HepG2 (cell line): Measurements from ENCODE around the gene RECQL5. TPM values are rescaled to one million over a fixed set of nuclear protein-coding genes. Genes with fewer than 3 reads are reported as not detected.
A peak's percentile ranks its signal among the peaks of the same experiment; 100 is the strongest.

Experiments
- AKAP8 ChIP-seq: sonication (generic); formaldehyde crosslinking; IDR thresholded peaks from 2 replicates; pipeline ENCODE4 v1.5.1; 2020; ENCODE audit warnings: mild to moderate bottlenecking, missing genetic modification reagents
- CCAR2 ChIP-seq: fragments of 200-400 bp; formaldehyde crosslinking; optimal IDR thresholded peaks from 2 replicates; pipeline ENCODE3; 2018; ENCODE audit warnings: low read depth, mild to moderate bottlenecking, low read length, moderate library complexity
- CHCHD3 ChIP-seq: sonication (generic); formaldehyde crosslinking; IDR thresholded peaks from 2 replicates; pipeline ENCODE4 v1.8.0; 2022; ENCODE audit warnings: mild to moderate bottlenecking, missing genetic modification reagents, moderate library complexity
- FOXA1 ChIP-seq, 2 experiments: fragments of 450-650 bp in 1 of 2; sonication (generic) in 1 of 2; formaldehyde crosslinking in 1 of 2; IDR thresholded peaks; 2 replicates each; pipeline versions ENCODE4 v1.4.0 to v1.6.1; 2016 to 2020; ENCODE audit warnings: missing genetic modification reagents in 1 of 2
- HMG20A ChIP-seq: IDR thresholded peaks from 2 replicates; pipeline ENCODE4 v1.6.1; 2016; ENCODE audit warnings: borderline replicate concordance
- POLR2AphosphoS5 ChIP-seq: IDR thresholded peaks from 2 replicates; pipeline ENCODE4 v1.6.1; 2012; ENCODE audit warnings: low read depth, low read length
- PREB ChIP-seq: sonication (generic); formaldehyde crosslinking; IDR thresholded peaks from 2 replicates; pipeline ENCODE4 v1.4.0; 2020; ENCODE audit warnings: missing genetic modification reagents
- RFXAP ChIP-seq: sonication (generic); formaldehyde crosslinking; IDR thresholded peaks from 2 replicates; pipeline ENCODE4 v1.4.0; 2020; ENCODE audit warnings: missing genetic modification reagents, borderline replicate concordance
- SIN3B ChIP-seq: fragments of 150-350 bp; IDR thresholded peaks from 2 replicates; pipeline ENCODE4 v1.6.1; 2014; ENCODE audit warnings: low read length
- TBX2 ChIP-seq: sonication (generic); formaldehyde crosslinking; IDR thresholded peaks from 2 replicates; pipeline ENCODE4 v1.5.0; 2020; ENCODE audit warnings: missing genetic modification reagents, mild to moderate bottlenecking, borderline replicate concordance
- U2AF1 ChIP-seq: fragments of 200-400 bp; formaldehyde crosslinking; optimal IDR thresholded peaks from 2 replicates; pipeline ENCODE3; 2017; ENCODE audit warnings: mild to moderate bottlenecking, low read depth, low read length
- ZFP82 ChIP-seq: sonication (generic); formaldehyde crosslinking; IDR thresholded peaks from 2 replicates; pipeline ENCODE4 v1.5.1; 2020; ENCODE audit warnings: mild to moderate bottlenecking, missing genetic modification reagents, borderline replicate concordance
- ZFP91 ChIP-seq: sonication (generic); formaldehyde crosslinking; IDR thresholded peaks from 2 replicates; pipeline ENCODE4 v1.9.0; 2022; ENCODE audit warnings: missing genetic modification reagents, mild to moderate bottlenecking, borderline replicate concordance
- ZNF30 ChIP-seq: sonication (generic); formaldehyde crosslinking; IDR thresholded peaks from 2 replicates; pipeline ENCODE4 v1.5.0; 2020; ENCODE audit warnings: mild to moderate bottlenecking, missing genetic modification reagents
- ZNF33A ChIP-seq: sonication (generic); formaldehyde crosslinking; IDR thresholded peaks from 2 replicates; pipeline ENCODE4 v1.5.1; 2020; ENCODE audit warnings: missing genetic modification reagents, mild to moderate bottlenecking, moderate library complexity, borderline replicate concordance
- ZNF44 ChIP-seq: sonication (generic); formaldehyde crosslinking; IDR thresholded peaks from 2 replicates; pipeline ENCODE4 v1.5.1; 2020; ENCODE audit warnings: mild to moderate bottlenecking, missing genetic modification reagents
- ZNF501 ChIP-seq: sonication (generic); formaldehyde crosslinking; IDR thresholded peaks from 2 replicates; pipeline ENCODE4 v1.5.1; 2020; ENCODE audit warnings: mild to moderate bottlenecking, moderate library complexity, missing genetic modification reagents
- ZNF605 ChIP-seq: sonication (generic); formaldehyde crosslinking; IDR thresholded peaks from 2 replicates; pipeline ENCODE4 v1.8.0; 2022; ENCODE audit warnings: mild to moderate bottlenecking, missing genetic modification reagents
- ZNF616 ChIP-seq: sonication (generic); formaldehyde crosslinking; IDR thresholded peaks from 2 replicates; pipeline ENCODE4 v1.5.0; 2020; ENCODE audit warnings: low read depth, mild to moderate bottlenecking, missing genetic modification reagents
- ZNF761 ChIP-seq: sonication (generic); formaldehyde crosslinking; conservative IDR thresholded peaks from 2 replicates; pipeline ENCODE4 v1.4.0; 2020; ENCODE audit warnings: mild to moderate bottlenecking, missing genetic modification reagents
- ZNF891 ChIP-seq: sonication (generic); formaldehyde crosslinking; IDR thresholded peaks from 2 replicates; pipeline ENCODE4 v1.5.0; 2020; ENCODE audit warnings: mild to moderate bottlenecking, missing genetic modification reagents
- polyA plus RNA-seq, 8 experiments: library from polyadenylated mRNA; depleted of rRNA in 3 of 8; stranded (reverse) in 7 of 8; unstranded in 1 of 8; fragments of >200 nt; fragmentation: Illumina TruSeq in 4 of 8; extraction: Trizol in 4 of 8; gene quantifications; 2 replicates each; pipeline versions ENCODE4 v1.2.1 to v1.2.3, GENCODE V29; 2011 to 2016; ENCODE audit warnings: low read depth in 4 of 8, missing spikeins in 1 of 8, mixed read lengths in 1 of 8; ENCODE audit not compliant: insufficient read depth in 1 of 8
- total RNA-seq, 5 experiments: library from RNA; depleted of rRNA; stranded (reverse); fragments of >200 nt; fragmentation: Illumina TruSeq; extraction: Trizol; gene quantifications; 2 replicates each; pipeline ENCODE4 v1.2.3, GENCODE V29; 2016; ENCODE audit warnings: low read depth in 1 of 5
- TF ChIP-seq, protein P1 (sequence below): sonication (generic); formaldehyde crosslinking; IDR thresholded peaks from 2 replicates; pipeline ENCODE4 v1.5.0; 2020; ENCODE audit warnings: mild to moderate bottlenecking, missing genetic modification reagents
- TF ChIP-seq, protein P2 (sequence below): sonication (generic); formaldehyde crosslinking; IDR thresholded peaks from 2 replicates; pipeline ENCODE4 v1.5.0; 2020; ENCODE audit warnings: mild to moderate bottlenecking, missing genetic modification reagents

RECQL5 gene
- total and polyA plus RNA-seq, 2 of the 13 experiments (the other 11 are each of a cell fraction or from before 2014, with no cell fraction given): 27.7 to 32.0 TPM

DNA sequence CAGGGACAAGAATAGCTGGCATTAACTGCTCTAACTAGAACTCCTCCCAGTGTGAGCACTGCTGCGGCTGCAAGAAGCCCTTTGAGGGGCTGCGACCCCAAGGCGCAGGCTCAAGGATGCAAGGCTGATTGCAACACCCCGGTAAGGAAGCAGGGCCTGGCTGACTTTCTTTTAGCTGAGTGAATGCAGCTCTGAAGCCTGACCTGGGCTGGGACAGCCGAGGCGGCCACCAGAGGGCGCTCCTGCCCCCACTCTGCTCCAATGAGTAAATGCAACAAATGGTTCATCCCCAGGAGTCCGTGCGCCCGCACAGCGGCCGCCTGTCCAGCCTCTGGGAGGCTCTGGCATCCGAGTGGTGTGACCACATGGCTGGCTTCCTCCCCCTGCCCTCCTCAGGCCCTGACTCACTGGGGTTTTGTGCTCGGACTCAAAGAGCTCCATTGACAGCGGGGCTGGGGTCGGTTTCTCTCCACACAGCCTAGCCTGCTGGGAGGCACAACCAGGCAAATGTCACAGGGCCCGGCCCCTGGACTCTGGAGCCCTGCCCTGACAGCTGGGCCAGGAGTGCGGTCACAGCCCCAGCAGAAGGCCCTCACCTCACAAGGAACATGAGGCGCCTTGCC lies 34.0 kb downstream of the RECQL5 start, which contains the start of gene SMIM5 (continued):
- TF ChIP-seq ZFP91: peak; percentile 43; the same call in 1 of the 2 replicates
- TF ChIP-seq ZNF44 (CRISPR knock-in tag): no peak
- TF ChIP-seq U2AF1: peak; percentile 34
- TF ChIP-seq ZFP82: no peak
- 0 out of 2 replicates have a peak, but pooled peaks have one; percentile 22 for TF ChIP-seq TBX2
- no peak for TF ChIP-seq CHCHD3 (CRISPR knock-in tag)
- TF ChIP-seq SIN3B: no peak
- TF ChIP-seq FOXA1 (IDR thresholded peaks at IDR 0.05): no peak
- TF ChIP-seq FOXA1 (CRISPR knock-in tag; IDR thresholded peaks at IDR 0.05): no peak
- 0 out of 2 replicates have a peak, but pooled peaks have one; percentile 31 for TF ChIP-seq ZNF616 (CRISPR knock-in tag)
- TF ChIP-seq ZNF891: peak; percentile 62; the same call in 1 of the 2 replicates
- TF ChIP-seq ZNF33A (CRISPR knock-in tag): no peak
- 0 out of 2 replicates have a peak, but pooled peaks have one; percentile 6 for TF ChIP-seq RFXAP
- peak; percentile 74 for TF ChIP-seq ZNF501 (CRISPR knock-in tag)
- no peak for TF ChIP-seq HMG20A
- TF ChIP-seq CCAR2: no peak
- TF ChIP-seq, protein P1, sequence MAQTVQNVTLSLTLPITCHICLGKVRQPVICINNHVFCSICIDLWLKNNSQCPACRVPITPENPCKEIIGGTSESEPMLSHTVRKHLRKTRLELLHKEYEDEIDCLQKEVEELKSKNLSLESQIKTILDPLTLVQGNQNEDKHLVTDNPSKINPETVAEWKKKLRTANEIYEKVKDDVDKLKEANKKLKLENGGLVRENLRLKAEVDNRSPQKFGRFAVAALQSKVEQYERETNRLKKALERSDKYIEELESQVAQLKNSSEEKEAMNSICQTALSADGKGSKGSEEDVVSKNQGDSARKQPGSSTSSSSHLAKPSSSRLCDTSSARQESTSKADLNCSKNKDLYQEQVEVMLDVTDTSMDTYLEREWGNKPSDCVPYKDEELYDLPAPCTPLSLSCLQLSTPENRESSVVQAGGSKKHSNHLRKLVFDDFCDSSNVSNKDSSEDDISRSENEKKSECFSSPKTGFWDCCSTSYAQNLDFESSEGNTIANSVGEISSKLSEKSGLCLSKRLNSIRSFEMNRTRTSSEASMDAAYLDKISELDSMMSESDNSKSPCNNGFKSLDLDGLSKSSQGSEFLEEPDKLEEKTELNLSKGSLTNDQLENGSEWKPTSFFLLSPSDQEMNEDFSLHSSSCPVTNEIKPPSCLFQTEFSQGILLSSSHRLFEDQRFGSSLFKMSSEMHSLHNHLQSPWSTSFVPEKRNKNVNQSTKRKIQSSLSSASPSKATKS: no peak
- no peak for TF ChIP-seq PREB (CRISPR knock-in tag)
- TF ChIP-seq ZNF761 (CRISPR knock-in tag): no peak
- no peak for TF ChIP-seq POLR2AphosphoS5
- no peak for TF ChIP-seq AKAP8 (CRISPR knock-in tag)
- TF ChIP-seq, protein P2, sequence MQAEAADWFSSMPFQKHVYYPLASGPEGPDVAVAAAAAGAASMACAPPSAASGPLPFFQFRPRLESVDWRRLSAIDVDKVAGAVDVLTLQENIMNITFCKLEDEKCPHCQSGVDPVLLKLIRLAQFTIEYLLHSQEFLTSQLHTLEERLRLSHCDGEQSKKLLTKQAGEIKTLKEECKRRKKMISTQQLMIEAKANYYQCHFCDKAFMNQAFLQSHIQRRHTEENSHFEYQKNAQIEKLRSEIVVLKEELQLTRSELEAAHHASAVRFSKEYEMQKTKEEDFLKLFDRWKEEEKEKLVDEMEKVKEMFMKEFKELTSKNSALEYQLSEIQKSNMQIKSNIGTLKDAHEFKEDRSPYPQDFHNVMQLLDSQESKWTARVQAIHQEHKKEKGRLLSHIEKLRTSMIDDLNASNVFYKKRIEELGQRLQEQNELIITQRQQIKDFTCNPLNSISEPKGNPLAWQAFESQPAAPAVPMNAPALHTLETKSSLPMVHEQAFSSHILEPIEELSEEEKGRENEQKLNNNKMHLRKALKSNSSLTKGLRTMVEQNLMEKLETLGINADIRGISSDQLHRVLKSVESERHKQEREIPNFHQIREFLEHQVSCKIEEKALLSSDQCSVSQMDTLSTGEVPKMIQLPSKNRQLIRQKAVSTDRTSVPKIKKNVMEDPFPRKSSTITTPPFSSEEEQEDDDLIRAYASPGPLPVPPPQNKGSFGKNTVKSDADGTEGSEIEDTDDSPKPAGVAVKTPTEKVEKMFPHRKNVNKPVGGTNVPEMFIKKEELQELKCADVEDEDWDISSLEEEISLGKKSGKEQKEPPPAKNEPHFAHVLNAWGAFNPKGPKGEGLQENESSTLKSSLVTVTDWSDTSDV (CRISPR knock-in tag): no peak; the same call in 1 of the 2 replicates
- peak; percentile 6; the same call in 1 of the 2 replicates for TF ChIP-seq ZNF605 (CRISPR knock-in tag)
- TF ChIP-seq ZNF30 (CRISPR knock-in tag): no peak
